SK-N-SH treated with all-trans-retinoic acid at 6 μM for 48 hours (cell line): Measurements from ENCODE around the gene PLXNC1.

Experiments
- ATAC-seq: fragments of 200-7000 bp; cut with Tn5 transposase; 3 replicates; pipeline ENCODE4 v1.9.1; 2020; ENCODE audit warnings: mild to moderate bottlenecking, moderate library complexity
- ARNTL ChIP-seq: fragments of 450-650 bp; formaldehyde crosslinking; IDR thresholded peaks from 2 replicates; pipeline ENCODE4 v1.5.0; 2020; ENCODE audit warnings: low read depth, mild to moderate bottlenecking, moderate library complexity, borderline replicate concordance
- CREB5 ChIP-seq: fragments of 250-450 bp; sonication (Bioruptor Pico); IDR thresholded peaks from 2 replicates; pipeline ENCODE4 v1.5.1; 2020; ENCODE audit warnings: low read depth, mild to moderate bottlenecking, moderate library complexity
- CSDC2 ChIP-seq: fragments of 250-450 bp; sonication (Bioruptor Pico); IDR thresholded peaks from 2 replicates; pipeline ENCODE4 v1.5.0; 2020; ENCODE audit warnings: mild to moderate bottlenecking, moderate library complexity
- CSRNP3 ChIP-seq: fragments of 250-450 bp; sonication (Bioruptor Pico); IDR thresholded peaks from 2 replicates; pipeline ENCODE4 v1.5.1; 2021; ENCODE audit warnings: mild to moderate bottlenecking, moderate library complexity
- ESRRG ChIP-seq: fragments of 250-450 bp; sonication (Bioruptor Pico); IDR thresholded peaks from 2 replicates; pipeline ENCODE4 v1.6.1; 2021; ENCODE audit warnings: mild to moderate bottlenecking
- GLIS3 ChIP-seq: fragments of 250-450 bp; sonication (Bioruptor Pico); IDR thresholded peaks from 2 replicates; pipeline ENCODE4 v1.5.0; 2020; ENCODE audit warnings: mild to moderate bottlenecking, moderate library complexity
- ISL1 ChIP-seq: fragments of 250-450 bp; sonication (Bioruptor Pico); IDR thresholded peaks from 2 replicates; pipeline ENCODE4 v2.1.2; 2022; ENCODE audit warnings: mild to moderate bottlenecking, moderate library complexity
- OSR1 ChIP-seq: fragments of 250-450 bp; sonication (Bioruptor Pico); IDR thresholded peaks from 2 replicates; pipeline ENCODE4 v1.8.0; 2022; ENCODE audit warnings: moderate library complexity, mild to moderate bottlenecking, inconsistent platforms
- PATZ1 ChIP-seq: fragments of 250-450 bp; sonication (Bioruptor Pico); IDR thresholded peaks from 2 replicates; pipeline ENCODE4 v1.8.0; 2020; ENCODE audit warnings: mild to moderate bottlenecking, moderate library complexity, borderline replicate concordance
- POU6F1 ChIP-seq: fragments of 250-450 bp; sonication (Bioruptor Pico); IDR thresholded peaks from 2 replicates; pipeline ENCODE4 v1.8.0; 2021; ENCODE audit warnings: low read depth, mild to moderate bottlenecking, moderate library complexity, borderline replicate concordance
- PPARA ChIP-seq: fragments of 250-450 bp; sonication (Bioruptor Pico); IDR thresholded peaks from 2 replicates; pipeline ENCODE4 v1.5.0; 2020; ENCODE audit warnings: mild to moderate bottlenecking, borderline replicate concordance
- SNAI2 ChIP-seq: fragments of 250-450 bp; sonication (Bioruptor Pico); IDR thresholded peaks from 2 replicates; pipeline ENCODE4 v1.5.0; 2020; ENCODE audit warnings: mild to moderate bottlenecking, moderate library complexity
- TCF4 ChIP-seq: fragments of 250-450 bp; sonication (Bioruptor Pico); IDR thresholded peaks from 2 replicates; pipeline ENCODE4 v1.8.0; 2021; ENCODE audit warnings: mild to moderate bottlenecking, moderate library complexity, borderline replicate concordance
- TOX ChIP-seq: fragments of 250-450 bp; sonication (Bioruptor Pico); IDR thresholded peaks from 2 replicates; pipeline ENCODE4 v1.8.0; 2021; ENCODE audit warnings: mild to moderate bottlenecking, moderate library complexity, borderline replicate concordance
- TSHZ2 ChIP-seq: fragments of 250-450 bp; sonication (Bioruptor Pico); IDR thresholded peaks from 2 replicates; pipeline ENCODE4 v1.5.0; 2020; ENCODE audit warnings: mild to moderate bottlenecking, moderate library complexity
- ZC3H10 ChIP-seq: fragments of 250-450 bp; sonication (Bioruptor Pico); IDR thresholded peaks from 2 replicates; pipeline ENCODE4 v1.5.1; 2021; ENCODE audit warnings: mild to moderate bottlenecking, moderate library complexity
- ZFP3 ChIP-seq: fragments of 250-450 bp; sonication (Bioruptor Pico); IDR thresholded peaks from 2 replicates; pipeline ENCODE4 v1.5.0; 2020; ENCODE audit warnings: mild to moderate bottlenecking, moderate library complexity
- ZFP30 ChIP-seq: fragments of 450-650 bp; formaldehyde crosslinking; IDR thresholded peaks from 2 replicates; pipeline ENCODE4 v1.5.0; 2022; ENCODE audit warnings: mild to moderate bottlenecking, moderate library complexity
- ZNF565 ChIP-seq: fragments of 450-650 bp; formaldehyde crosslinking; conservative IDR thresholded peaks from 2 replicates; pipeline ENCODE4 v1.5.0; 2020; ENCODE audit warnings: low read depth, mild to moderate bottlenecking, moderate library complexity
- ZNF70 ChIP-seq: fragments of 450-650 bp; formaldehyde crosslinking; IDR thresholded peaks from 2 replicates; pipeline ENCODE4 v1.5.0; 2020; ENCODE audit warnings: mild to moderate bottlenecking, moderate library complexity
- ZNF8 ChIP-seq: fragments of 450-650 bp; formaldehyde crosslinking; IDR thresholded peaks from 2 replicates; pipeline ENCODE4 v1.5.0; 2020; ENCODE audit warnings: mild to moderate bottlenecking, moderate library complexity

PLXNC1 gene

GRCh38 chr12:94235848-94236247, 87.5 kb downstream of the PLXNC1 start:
- ATAC-seq = no peak
- TF ChIP-seq TSHZ2 (no peak), ZNF8 (no peak), ARNTL (CRISPR knock-in tag) (no peak), POU6F1 (CRISPR knock-in tag) (no peak), TOX (CRISPR knock-in tag) (no peak), PATZ1 (no peak), GLIS3 (CRISPR knock-in tag) (no peak)
- TF ChIP-seq, all 23 proteins: peak for 0

GRCh38 chr12:94239332-94239993, 91.1 kb downstream of the PLXNC1 start:
- no peak for ATAC-seq
- no peak for TF ChIP-seq CSDC2
- no peak for TF ChIP-seq SNAI2 (CRISPR knock-in tag)
- TF ChIP-seq ZNF8 = no peak
- TF ChIP-seq ARNTL (CRISPR knock-in tag) = no peak
- no peak for TF ChIP-seq TSHZ2
- TF ChIP-seq ZNF70 (CRISPR knock-in tag) = no peak
- TF ChIP-seq PPARA (CRISPR knock-in tag) = no peak

- ATAC-seq = no peak
- TF ChIP-seq CSRNP3 (CRISPR knock-in tag) = no peak
- no peak for TF ChIP-seq CREB5 (CRISPR knock-in tag)
- TF ChIP-seq ISL1 (CRISPR knock-in tag) = no peak
- TF ChIP-seq CSDC2 = no peak
- no peak for TF ChIP-seq ZFP3 (CRISPR knock-in tag)
- no peak for TF ChIP-seq ZC3H10 (CRISPR knock-in tag)
- TF ChIP-seq ZNF8 = no peak
- no peak for TF ChIP-seq ZFP30 (CRISPR knock-in tag)
- TF ChIP-seq TOX (CRISPR knock-in tag) = no peak
- TF ChIP-seq ZNF70 (CRISPR knock-in tag) = no peak
- TF ChIP-seq OSR1 (CRISPR knock-in tag) = no peak
- TF ChIP-seq ZNF565 (CRISPR knock-in tag) = no peak
- TF ChIP-seq ESRRG (CRISPR knock-in tag) = no peak
- TF ChIP-seq GLIS3 (CRISPR knock-in tag) = no peak
- no peak for TF ChIP-seq SNAI2 (CRISPR knock-in tag)
- no peak for TF ChIP-seq PPARA (CRISPR knock-in tag)
- TF ChIP-seq TSHZ2 = no peak
- TF ChIP-seq TCF4 (CRISPR knock-in tag) = no peak
Observed at GRCh38 chr12:94240171-94240570, 91.8 kb downstream of the PLXNC1 start.
